Central memory CD4-positive, alpha-beta T cell (primary cell): ENCODE measurements around the gene TC2N.
"Not testable (repeated sequence)": the region's sequence is repeated elsewhere in the genome, so short reads cannot be mapped to it uniquely, and the experiment has no call there.

ENCODE experiments used
- DNase-seq: peaks from one replicate; pipeline ENCODE4 v3.0.0; 2022

Gene TC2N

GRCh38 chr14:91830777-91831176 lies 36.6 kb downstream of the TC2N start:
- no peak for DNase-seq

GRCh38 chr14:91829511-91829910 lies 37.8 kb downstream of the TC2N start:
- DNase-seq, result no peak

GRCh38 chr14:91827746-91828145 lies 39.6 kb downstream of the TC2N start:
- DNase-seq, result no peak

DNA sequence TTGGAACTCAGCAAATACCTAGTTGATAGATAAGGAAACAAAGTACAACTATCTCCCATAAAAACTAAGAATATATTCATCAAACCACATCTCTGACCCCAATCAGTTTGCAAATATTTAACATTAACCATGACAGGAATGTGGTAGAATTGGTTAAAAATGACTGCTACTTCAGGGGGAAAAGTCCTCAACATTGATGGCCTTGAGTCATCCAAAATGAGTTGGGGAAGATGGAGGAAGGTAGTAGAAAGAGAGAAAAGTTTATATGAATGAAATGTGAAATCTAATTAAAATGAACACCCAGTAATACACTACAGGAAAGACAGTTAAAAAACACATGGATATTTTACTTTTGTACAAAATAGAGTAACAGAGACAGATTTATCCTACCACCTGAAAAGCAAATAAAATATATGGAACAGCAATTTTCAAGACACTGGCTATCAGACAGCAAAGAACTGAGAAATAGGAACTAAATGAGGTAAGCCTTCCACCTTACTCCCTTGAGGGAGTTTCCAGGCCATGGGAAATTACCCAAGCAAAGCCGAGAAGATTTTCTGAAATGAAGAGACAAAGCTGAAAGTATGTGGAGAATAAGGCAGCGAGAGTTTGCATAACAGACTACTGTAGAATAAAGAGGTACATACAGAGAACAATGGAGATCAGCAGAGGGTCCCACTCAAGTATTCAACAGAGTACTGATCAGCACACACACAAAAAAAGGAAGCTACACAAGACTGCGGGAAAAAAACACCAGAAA lies 49.6 kb downstream of the TC2N start:
- DNase-seq, result peak; percentile 26

DNA sequence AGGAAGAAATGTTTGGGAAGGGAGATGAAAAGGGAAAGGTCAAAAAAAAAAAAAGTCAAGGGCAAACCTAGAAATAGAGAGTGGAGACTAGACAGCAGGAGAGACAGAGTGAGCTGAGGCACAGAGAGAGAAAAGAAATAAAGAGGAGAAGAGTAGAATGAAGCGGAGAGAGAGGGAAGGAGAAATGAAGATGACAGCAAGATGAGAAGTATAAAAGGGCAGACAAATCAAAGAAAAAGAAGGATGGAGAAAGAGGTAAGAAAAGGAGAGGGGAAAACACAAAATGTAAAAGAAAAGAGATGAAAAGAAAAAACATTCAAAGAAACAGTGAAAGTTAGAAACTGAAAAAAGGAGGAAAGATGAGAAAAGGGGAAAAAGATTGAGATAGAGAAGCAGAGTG lies 53.0 kb downstream of the TC2N start:
- DNase-seq, result no peak

GRCh38 chr14:91810699-91811098 lies 56.6 kb downstream of the TC2N start:
- no peak for DNase-seq

- no peak for DNase-seq
Observed at GRCh38 chr14:91806716-91807115, 60.6 kb downstream of the TC2N start.

- not testable (repeated sequence) for DNase-seq
Observed at GRCh38 chr14:91806094-91806493, 61.2 kb downstream of the TC2N start.

DNA sequence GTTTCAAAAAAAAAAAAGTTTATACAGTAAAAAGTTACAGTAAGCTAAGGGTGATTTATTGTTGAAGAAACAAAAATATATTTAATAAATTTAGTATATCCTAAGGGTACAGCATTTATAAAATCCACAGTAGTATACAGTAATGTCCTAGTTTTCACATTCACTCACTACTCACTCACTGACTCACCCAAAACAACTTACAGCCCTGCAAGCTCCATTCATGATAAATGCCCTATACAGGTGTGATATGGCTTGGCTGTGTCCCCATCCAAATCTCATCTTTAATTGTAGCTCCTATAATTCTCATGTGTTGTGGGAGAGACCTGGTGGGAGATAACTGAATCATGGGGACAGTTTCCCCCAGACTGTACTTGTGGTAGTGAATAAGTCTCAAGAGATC lies 61.7 kb downstream of the TC2N start:
- no peak for DNase-seq

- DNase-seq, result no peak
Observed at GRCh38 chr14:91801358-91801757, 66.0 kb downstream of the TC2N start.

- no peak for DNase-seq
Observed at GRCh38 chr14:91796617-91797347, 70.6 kb downstream of the TC2N start.

DNA sequence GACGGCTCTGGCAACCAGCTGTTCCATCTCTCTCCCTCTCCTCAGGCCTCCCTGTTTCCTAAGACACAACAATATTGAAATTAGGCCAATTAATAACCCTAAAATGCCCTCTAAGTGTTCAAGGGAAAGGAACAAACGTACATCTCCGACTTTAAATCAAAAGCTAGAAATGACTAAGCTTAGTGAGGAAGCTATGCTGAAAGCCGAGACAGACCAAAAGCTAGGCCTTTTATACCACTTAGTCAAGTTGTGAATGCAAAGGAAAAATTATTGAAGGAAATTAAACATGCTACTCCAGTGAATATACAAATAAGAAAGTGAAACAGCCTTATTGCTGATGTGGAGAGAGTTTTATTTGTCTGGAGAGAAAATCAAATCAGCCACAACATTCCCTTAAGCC lies 73.6 kb downstream of the TC2N start:
- DNase-seq, result no peak

DNA sequence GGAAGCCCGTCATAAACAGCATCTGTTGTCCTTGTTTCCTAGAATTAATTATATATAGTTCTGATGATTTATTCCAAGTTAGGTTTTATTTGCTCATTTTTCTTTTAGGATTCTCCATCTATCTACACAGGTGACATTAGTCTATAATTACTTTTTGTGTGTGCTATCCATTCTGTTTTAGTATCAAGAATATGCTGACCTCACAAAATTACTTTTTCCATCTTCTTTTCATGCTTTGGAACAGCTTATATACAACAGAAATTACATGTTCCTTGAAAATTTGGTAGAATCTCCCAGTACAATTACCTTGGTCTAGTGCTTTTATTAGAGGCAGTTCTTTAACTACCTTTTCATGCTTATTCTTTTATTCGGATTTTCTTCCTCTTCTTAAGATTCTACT lies 81.1 kb downstream of the TC2N start:
- DNase-seq, result no peak

GRCh38 chr14:91780452-91780851 lies 86.9 kb downstream of the TC2N start:
- DNase-seq, result no peak

GRCh38 chr14:91778217-91778616 lies 89.1 kb downstream of the TC2N start:
- DNase-seq, result no peak

GRCh38 chr14:91774140-91775096 lies 92.9 kb downstream of the TC2N start:
- DNase-seq, result no peak

- DNase-seq, result no peak
Observed at GRCh38 chr14:91770185-91770584, 97.2 kb downstream of the TC2N start.

- DNase-seq, result no peak
Observed at GRCh38 chr14:91755570-91756295, 111.6 kb downstream of the TC2N start.

DNA sequence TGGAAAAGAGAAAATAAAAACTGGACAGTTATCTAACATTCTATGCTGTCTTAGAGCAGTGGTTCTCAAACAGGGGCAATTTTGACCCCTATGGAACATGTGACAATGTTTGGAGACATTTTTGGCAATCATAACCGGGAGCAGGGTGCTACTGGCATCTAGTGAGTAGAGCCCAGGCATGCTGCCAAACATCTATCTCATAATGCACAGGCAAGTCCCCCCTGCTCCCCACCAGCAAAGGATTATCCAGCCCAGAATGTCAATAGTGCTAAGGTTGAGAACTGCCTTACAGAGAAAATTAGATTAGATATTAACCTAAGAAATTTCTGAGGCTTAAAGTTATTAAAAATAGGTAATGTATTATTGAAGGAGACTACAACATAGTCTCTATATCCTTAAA lies 112.5 kb downstream of the TC2N start:
- DNase-seq, result no peak

- DNase-seq, result no peak
Observed at GRCh38 chr14:91754185-91754584, 113.2 kb downstream of the TC2N start.

GRCh38 chr14:91753501-91754128 lies 113.7 kb downstream of the TC2N start:
- DNase-seq, result no peak

DNA sequence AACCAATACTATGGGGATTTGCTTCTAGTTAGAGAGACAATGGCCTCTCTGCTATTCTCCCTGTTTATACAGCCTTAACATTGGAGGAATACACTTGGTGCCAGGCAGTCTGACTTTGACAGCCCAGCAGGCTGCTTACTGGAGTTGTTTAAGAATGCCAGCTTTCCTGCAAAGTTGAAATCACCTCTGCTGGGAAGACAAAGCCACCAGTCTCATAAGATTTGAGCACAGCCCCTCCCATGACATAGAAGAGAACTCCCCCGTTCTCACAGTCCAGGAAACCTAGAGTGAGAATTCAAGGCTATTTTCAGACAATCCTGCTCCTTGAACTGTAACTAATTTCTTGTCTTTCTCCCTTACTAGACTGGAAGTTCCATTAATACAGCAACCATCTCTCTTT lies 114.4 kb downstream of the TC2N start:
- no peak for DNase-seq
